Measurements from ENCODE around the gene GSDME. TPM values are rescaled to one million over a fixed set of nuclear protein-coding genes. Genes with fewer than 3 reads are reported as not detected.

GSDME gene
- total RNA-seq, 1 donor from 2014 or later: 8.2 TPM

DNA sequence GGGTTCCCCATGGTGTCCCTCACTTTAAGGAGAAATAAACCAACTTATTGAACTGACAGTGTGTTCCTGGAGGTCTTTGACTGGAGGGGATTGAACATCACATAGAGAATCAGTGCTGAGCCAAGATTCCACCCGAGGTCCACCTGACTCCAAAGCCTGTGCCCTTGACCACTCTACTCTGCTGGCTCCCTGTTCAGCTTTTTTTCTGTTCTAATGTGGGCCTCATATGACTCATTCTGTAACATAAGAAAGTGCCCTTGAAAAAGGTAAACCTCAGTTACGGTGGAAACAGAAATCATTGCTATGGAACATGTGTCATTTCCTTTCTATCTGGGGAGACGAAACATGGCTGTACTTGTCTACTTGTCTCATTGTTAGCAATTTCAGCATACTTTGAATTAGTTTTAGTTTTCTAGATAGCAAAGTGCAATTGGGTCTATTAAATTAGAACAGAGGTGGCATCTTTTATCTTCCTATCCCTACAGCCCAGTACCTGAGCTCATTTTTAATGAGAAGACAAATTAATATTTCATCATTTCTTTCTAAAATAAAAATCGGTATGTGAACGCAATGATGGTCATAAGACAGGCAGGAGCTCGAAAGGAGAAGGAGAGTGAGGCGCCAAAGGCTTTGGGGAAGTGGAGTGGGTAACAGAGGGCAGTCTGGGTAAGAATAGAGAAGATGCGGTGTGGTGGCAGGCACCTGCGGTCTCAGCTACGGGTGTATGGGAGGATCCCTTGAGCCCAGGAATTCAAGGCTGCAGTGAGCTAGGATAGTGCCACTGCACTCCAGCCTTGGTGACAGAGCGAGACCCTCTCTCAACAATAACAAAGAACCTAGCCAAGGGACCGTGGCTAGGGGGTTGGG, 1.5 kb downstream of the GSDME start:
- Histone ChIP-seq H3K27ac (no peak overlapping the region), H3K4me3 (no peak overlapping the region), H3K4me1 (peaks cover 9% of the 10 kb centered on the region), H3K27me3 (ENCODE audit: low read depth) (no peaks in the 10 kb centered on the region), H3K9me3 (no peaks in the 10 kb centered on the region), H3K36me3 (no peaks in the 10 kb centered on the region)
- ATAC-seq (peak in 1 of 2 donors; percentile 27), DNase-seq (no peak)
- TF ChIP-seq, protein P1, sequence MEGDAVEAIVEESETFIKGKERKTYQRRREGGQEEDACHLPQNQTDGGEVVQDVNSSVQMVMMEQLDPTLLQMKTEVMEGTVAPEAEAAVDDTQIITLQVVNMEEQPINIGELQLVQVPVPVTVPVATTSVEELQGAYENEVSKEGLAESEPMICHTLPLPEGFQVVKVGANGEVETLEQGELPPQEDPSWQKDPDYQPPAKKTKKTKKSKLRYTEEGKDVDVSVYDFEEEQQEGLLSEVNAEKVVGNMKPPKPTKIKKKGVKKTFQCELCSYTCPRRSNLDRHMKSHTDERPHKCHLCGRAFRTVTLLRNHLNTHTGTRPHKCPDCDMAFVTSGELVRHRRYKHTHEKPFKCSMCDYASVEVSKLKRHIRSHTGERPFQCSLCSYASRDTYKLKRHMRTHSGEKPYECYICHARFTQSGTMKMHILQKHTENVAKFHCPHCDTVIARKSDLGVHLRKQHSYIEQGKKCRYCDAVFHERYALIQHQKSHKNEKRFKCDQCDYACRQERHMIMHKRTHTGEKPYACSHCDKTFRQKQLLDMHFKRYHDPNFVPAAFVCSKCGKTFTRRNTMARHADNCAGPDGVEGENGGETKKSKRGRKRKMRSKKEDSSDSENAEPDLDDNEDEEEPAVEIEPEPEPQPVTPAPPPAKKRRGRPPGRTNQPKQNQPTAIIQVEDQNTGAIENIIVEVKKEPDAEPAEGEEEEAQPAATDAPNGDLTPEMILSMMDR (IDR thresholded peaks at IDR 0.05): no peak
- intact Hi-C loops (cut with DNase I): no loop called here

- intact Hi-C loops (cut with DNase I): no loop called here
- Histone ChIP-seq H3K9me3 (no peaks in the 10 kb centered on the region), H3K27ac (no peak overlapping the region), H3K4me3 (no peak overlapping the region), H3K4me1 (peaks cover 9% of the 10 kb centered on the region), H3K27me3 (ENCODE audit: low read depth) (no peaks in the 10 kb centered on the region), H3K36me3 (no peaks in the 10 kb centered on the region)
- DNase-seq (no peak), ATAC-seq (no peak)
- TF ChIP-seq, protein P1 (IDR thresholded peaks at IDR 0.05): no peak
Measured at GRCh38 chr7:24754906-24755506, 2.3 kb downstream of the GSDME start.

DNA sequence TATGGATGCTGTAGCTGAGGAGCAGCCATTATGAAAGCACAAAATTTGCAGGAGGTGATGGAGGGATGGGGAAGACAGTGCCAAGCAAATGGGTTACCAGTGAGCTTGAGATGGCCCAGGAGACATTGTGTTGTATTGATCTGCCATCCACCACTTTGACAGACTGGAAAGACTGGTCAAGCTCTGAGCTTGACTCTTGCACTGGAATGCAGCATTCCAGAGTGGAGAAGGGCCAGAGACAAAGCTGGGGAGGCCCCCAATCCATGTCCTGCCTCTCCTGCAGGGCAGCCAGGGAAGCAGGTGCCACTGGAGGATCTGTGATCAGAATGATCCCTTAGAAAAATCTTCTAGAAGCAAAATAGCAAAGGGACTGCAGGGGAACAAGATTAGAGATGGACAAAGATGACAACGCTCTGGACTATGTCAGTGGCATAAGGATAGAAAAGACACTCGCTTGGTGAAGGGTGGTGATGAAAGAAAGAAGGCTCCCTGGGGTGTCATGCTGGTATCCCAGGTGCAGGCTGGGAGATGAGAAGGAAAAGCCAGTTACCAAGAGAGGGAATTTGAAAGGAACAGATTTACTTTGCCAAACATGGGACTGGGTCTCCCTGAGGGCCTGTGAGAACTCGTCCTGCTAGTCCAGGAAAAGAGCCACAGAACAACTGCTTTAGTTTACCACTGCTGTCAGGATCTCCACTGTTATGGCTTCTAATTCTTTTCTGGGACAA, 5.0 kb downstream of the GSDME start:
- ATAC-seq (no peak), DNase-seq (no peak)
- Histone ChIP-seq H3K27ac (no peak overlapping the region), H3K4me1 (no peaks in the 10 kb centered on the region), H3K4me3 (no peak overlapping the region), H3K36me3 (no peaks in the 10 kb centered on the region), H3K9me3 (no peaks in the 10 kb centered on the region), H3K27me3 (ENCODE audit: low read depth) (no peaks in the 10 kb centered on the region)
- TF ChIP-seq, protein P1 (IDR thresholded peaks at IDR 0.05): no peak
- intact Hi-C loops (cut with DNase I): no loop called here

DNA sequence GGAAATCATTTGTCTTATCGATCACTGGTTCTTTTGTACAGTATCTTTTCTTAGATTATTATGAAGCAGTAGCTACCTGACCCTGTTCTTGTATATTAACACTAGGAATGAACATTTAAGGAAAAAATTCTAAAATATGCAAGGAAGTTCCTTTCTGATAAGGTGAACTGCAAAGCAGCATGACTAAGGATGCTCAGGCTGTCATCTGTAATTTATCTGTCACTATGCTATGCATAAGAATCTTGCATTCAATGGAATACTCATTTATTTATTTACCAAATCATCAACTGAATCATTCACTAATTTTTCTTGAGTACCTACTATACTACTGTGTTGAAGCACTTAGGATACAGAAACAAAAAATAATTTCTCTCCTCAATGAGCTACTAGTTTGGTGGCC, 5.8 kb downstream of the GSDME start:
- TF ChIP-seq, protein P1 (IDR thresholded peaks at IDR 0.05): no peak
- Histone ChIP-seq H3K27me3 (ENCODE audit: low read depth) (no peaks in the 10 kb centered on the region), H3K9me3 (no peaks in the 10 kb centered on the region), H3K4me1 (no peaks in the 10 kb centered on the region), H3K4me3 (no peak overlapping the region), H3K36me3 (no peaks in the 10 kb centered on the region), H3K27ac (no peak overlapping the region)
- DNase-seq (no peak), ATAC-seq (no peak)
- intact Hi-C loops (cut with DNase I): no loop called here

- TF ChIP-seq, protein P1 (IDR thresholded peaks at IDR 0.05): no peak
- Histone ChIP-seq H3K27ac (no peak overlapping the region), H3K9me3 (no peaks in the 10 kb centered on the region), H3K4me1 (no peaks in the 10 kb centered on the region), H3K36me3 (no peaks in the 10 kb centered on the region), H3K4me3 (no peak overlapping the region), H3K27me3 (ENCODE audit: low read depth) (no peaks in the 10 kb centered on the region)
- no peak for DNase-seq
- intact Hi-C loops (cut with DNase I): no loop called here
- no peak for ATAC-seq
Measured at GRCh38 chr7:24750441-24751055, 6.7 kb downstream of the GSDME start.
